Activated CD8-positive, alpha-beta memory T cell treated with anti-CD3 and anti-CD28 coated beads for 48 hours (primary cell): ENCODE data around the gene NUMBL.
"Not testable (repeated sequence)": the region's sequence is repeated elsewhere in the genome, so short reads cannot be mapped to it uniquely, and the experiment has no call there.

Experiments
- DNase-seq, 3 experiments: peaks; one replicate each; pipeline ENCODE4 v3.0.0-alpha.2; 2020; ENCODE audit warnings: low read depth in 2 of 3, low spot score in 2 of 3

NUMBL gene

GRCh38 chr19:40667602-40668001 is 22.8 kb downstream of the NUMBL start:
- DNase-seq, result no peak

GRCh38 chr19:40666803-40667438 is 23.5 kb downstream of the NUMBL start:
- no peak for DNase-seq

GRCh38 chr19:40663695-40664692 is 26.5 kb downstream of the NUMBL start:
- peak in 1 of 3 experiments; percentile 13 for DNase-seq

GRCh38 chr19:40662925-40663694 is 27.3 kb downstream of the NUMBL start:
- DNase-seq, result peak; percentile 70 to 96 (median 94)

GRCh38 chr19:40661616-40662015 is 28.8 kb downstream of the NUMBL start:
- DNase-seq, result no peak

- DNase-seq, result no peak
Observed at GRCh38 chr19:40659566-40659965, 30.9 kb downstream of the NUMBL start.

- no peak for DNase-seq
Observed at GRCh38 chr19:40659116-40659515, 31.3 kb downstream of the NUMBL start.

- DNase-seq, result no peak
Observed at GRCh38 chr19:40658031-40658430, 32.4 kb downstream of the NUMBL start.

- not testable (repeated sequence) for DNase-seq
Observed at GRCh38 chr19:40655684-40656083, 34.8 kb downstream of the NUMBL start.

- not testable (repeated sequence) for DNase-seq
Observed at GRCh38 chr19:40652303-40652702, 38.1 kb downstream of the NUMBL start.

GRCh38 chr19:40650749-40651305 is 39.6 kb downstream of the NUMBL start:
- DNase-seq, result no peak

GRCh38 chr19:40649903-40650675 is 40.4 kb downstream of the NUMBL start:
- DNase-seq, result not testable (repeated sequence)

- DNase-seq, result no peak
Observed at GRCh38 chr19:40646743-40647254, 43.7 kb downstream of the NUMBL start.

- DNase-seq, result no peak
Observed at GRCh38 chr19:40642757-40643305, 47.6 kb downstream of the NUMBL start.

- DNase-seq, result no peak
Observed at GRCh38 chr19:40642051-40642706, 48.3 kb downstream of the NUMBL start.

GRCh38 chr19:40641281-40641680 is 49.2 kb downstream of the NUMBL start:
- no peak for DNase-seq

- no peak for DNase-seq
Observed at GRCh38 chr19:40640744-40641143, 49.7 kb downstream of the NUMBL start.

GRCh38 chr19:40639638-40639982 is 50.8 kb downstream of the NUMBL start:
- DNase-seq, result no peak

GRCh38 chr19:40638327-40638726 is 52.1 kb downstream of the NUMBL start:
- no peak for DNase-seq
